H1 (cell line): Measurements from ENCODE around the gene ACSL4. TPM values are rescaled to one million over a fixed set of nuclear protein-coding genes. Genes with fewer than 3 reads are reported as not detected.
"Not testable (repeated sequence)": the region's sequence is repeated elsewhere in the genome, so short reads cannot be mapped to it uniquely, and the experiment has no call there.

Experiments used
- CTCF ChIA-PET: fragments of 300-600 bp; sonication (Branson Sonifier 250); formaldehyde crosslinking; loops from one replicate; lab custom pipeline; 2021; ENCODE audit not compliant: partially characterized antibody; lab: Charles Lee
- POLR2A ChIA-PET: fragments of 300-600 bp; sonication (Branson Sonifier 250); formaldehyde crosslinking; loops from one replicate; lab custom pipeline; 2021; ENCODE audit warnings: inconsistent platforms; ENCODE audit not compliant: partially characterized antibody; lab: Charles Lee
- DNase-seq, 2 experiments: peaks; one replicate each; pipeline versions ENCODE4 v3.0.0 to v3.0.0-alpha.2; 2010 to 2022; ENCODE audit warnings: low spot score in 2 of 2, low read depth in 1 of 2, mixed read lengths in 1 of 2
- FAIRE-seq: peaks from 2 replicates; lab custom pipeline; 2011; peaks lifted over from hg19 to GRCh38; lab: Jason Lieb, UNC
- H2AFZ ChIP-seq: 2 replicates; pipeline ENCODE4 v1.8.1; 2012; ENCODE audit warnings: low read length, inconsistent platforms
- H2AK5ac ChIP-seq: 2 replicates; pipeline ENCODE4 v1.6.1; 2013; ENCODE audit warnings: low read depth, low read length
- H2BK120ac ChIP-seq: replicated peaks from 2 replicates; pipeline ENCODE3; 2013; ENCODE audit warnings: low read depth, low read length, inconsistent platforms
- H2BK12ac ChIP-seq: 2 replicates; pipeline ENCODE4 v1.6.1; 2013; ENCODE audit warnings: low read depth, low read length
- H2BK15ac ChIP-seq: 2 replicates; pipeline ENCODE4 v1.6.1; 2013; ENCODE audit warnings: low read length
- H2BK20ac ChIP-seq: 2 replicates; pipeline ENCODE4 v1.6.1; 2013; ENCODE audit warnings: low read length
- H2BK5ac ChIP-seq: 2 replicates; pipeline ENCODE4 v1.6.1; 2013; ENCODE audit warnings: low read depth, low read length
- H3K14ac ChIP-seq: 2 replicates; pipeline ENCODE4 v1.6.1; 2013; ENCODE audit warnings: inconsistent platforms; ENCODE audit not compliant: insufficient read length
- H3K18ac ChIP-seq: 2 replicates; pipeline ENCODE4 v1.6.1; 2013; ENCODE audit warnings: low read length; ENCODE audit errors: extremely low read depth
- H3K23ac ChIP-seq: 2 replicates; pipeline ENCODE4 v1.6.1; 2013; ENCODE audit warnings: inconsistent platforms; ENCODE audit not compliant: insufficient read length
- H3K23me2 ChIP-seq: 2 replicates; pipeline ENCODE4 v1.6.1; 2013; ENCODE audit warnings: low read depth, low read length
- H3K27ac ChIP-seq: 2 replicates; pipeline ENCODE4 v1.6.1; 2011; ENCODE audit warnings: low read depth, low read length, inconsistent platforms
- H3K27me3 ChIP-seq, 4 experiments: replicated peaks in 1 of 4; 1 replicate in 1 of 4; 2 replicates in 3 of 4; pipeline versions ENCODE4 v1.6.1 to v1.8.1; 2011 to 2013; ENCODE audit warnings: low read length in 3 of 4, mild to moderate bottlenecking in 3 of 4, inconsistent platforms in 2 of 4, mixed read lengths in 2 of 4, moderate library complexity in 1 of 4; ENCODE audit not compliant: control insufficient read depth in 3 of 4, insufficient read depth in 3 of 4; ENCODE audit errors: extremely low read depth in 1 of 4
- H3K36me3 ChIP-seq, 4 experiments: 2 replicates each; pipeline versions ENCODE4 v1.6.1 to v1.8.1; 2011 to 2013; ENCODE audit warnings: mild to moderate bottlenecking in 4 of 4, low read length in 3 of 4, moderate library complexity in 2 of 4, control low read depth in 1 of 4, inconsistent platforms in 1 of 4; ENCODE audit not compliant: insufficient read depth in 4 of 4, control insufficient read depth in 2 of 4
- H3K4ac ChIP-seq: replicated peaks from 2 replicates; pipeline ENCODE3; 2013; ENCODE audit warnings: low read length, low read depth, mixed read lengths, inconsistent platforms; ENCODE audit not compliant: insufficient read length
- H3K4me1 ChIP-seq, 4 experiments: replicated peaks in 1 of 4; 1 replicate in 1 of 4; 2 replicates in 3 of 4; pipeline versions ENCODE4 v1.6.1 to v1.8.1; 2011 to 2013; ENCODE audit warnings: low read length in 3 of 4, inconsistent platforms in 2 of 4, mixed read lengths in 1 of 4; ENCODE audit not compliant: insufficient read depth in 4 of 4, control insufficient read depth in 3 of 4
- H3K4me2 ChIP-seq, 2 experiments: 2 replicates each; pipeline versions ENCODE4 v1.6.1 to v1.8.1; 2011 to 2013; ENCODE audit warnings: low read depth in 2 of 2, low read length in 2 of 2, control low read depth in 1 of 2, inconsistent platforms in 1 of 2, mild to moderate bottlenecking in 1 of 2; ENCODE audit not compliant: insufficient read depth in 1 of 2
- H3K4me3 ChIP-seq, 4 experiments: fragments of 200-600, 300-600 bp in 1 of 4; sonication (generic), shearing (Covaris generic), sonication (Bioruptor Twin) in 1 of 4; 2 replicates each; pipeline versions ENCODE4 v1.5.1 to v1.8.1; 2011 to 2016; ENCODE audit warnings: low read length in 4 of 4, low read depth in 3 of 4, control low read depth in 2 of 4, inconsistent platforms in 2 of 4, mild to moderate bottlenecking in 2 of 4, mixed read lengths in 1 of 4, moderate library complexity in 1 of 4; ENCODE audit not compliant: insufficient read depth in 2 of 4; ENCODE audit errors: extremely low read depth in 1 of 4
- H3K56ac ChIP-seq: replicated peaks from 2 replicates; pipeline ENCODE3; 2013; ENCODE audit warnings: low read depth, mild to moderate bottlenecking, mixed read lengths, low read length, inconsistent platforms; ENCODE audit not compliant: insufficient read length
- H3K79me1 ChIP-seq: 2 replicates; pipeline ENCODE4 v1.6.1; 2013; ENCODE audit warnings: low read depth, low read length, control low read depth
- H3K79me2 ChIP-seq, 2 experiments: 2 replicates each; pipeline versions ENCODE4 v1.6.1 to v1.8.1; 2012 to 2013; ENCODE audit warnings: low read length in 2 of 2, mild to moderate bottlenecking in 2 of 2, inconsistent platforms in 1 of 2; ENCODE audit not compliant: insufficient read depth in 2 of 2, control insufficient read depth in 1 of 2
- H3K9ac ChIP-seq, 4 experiments: replicated peaks in 1 of 4; 1 replicate in 1 of 4; 2 replicates in 3 of 4; pipeline versions ENCODE4 v1.6.1 to v1.8.1; 2011 to 2013; ENCODE audit warnings: low read depth in 3 of 4, low read length in 3 of 4, control low read depth in 2 of 4, mild to moderate bottlenecking in 2 of 4, moderate library complexity in 2 of 4, inconsistent platforms in 1 of 4; ENCODE audit errors: extremely low read depth in 1 of 4
- H3K9me3 ChIP-seq, 2 experiments: 2 replicates each; pipeline versions ENCODE4 v1.6.1 to v1.8.1; 2012 to 2013; ENCODE audit warnings: mild to moderate bottlenecking in 2 of 2, moderate library complexity in 2 of 2, control low read depth in 1 of 2, inconsistent platforms in 1 of 2, low read depth in 1 of 2, low read length in 1 of 2, mixed read lengths in 1 of 2; ENCODE audit not compliant: insufficient read depth in 2 of 2
- H4K20me1 ChIP-seq, 2 experiments: replicated peaks in 1 of 2; 2 replicates each; pipeline versions ENCODE3 to v1.8.1; 2011 to 2013; ENCODE audit warnings: inconsistent platforms in 2 of 2, low read length in 2 of 2, mild to moderate bottlenecking in 1 of 2; ENCODE audit not compliant: insufficient read depth in 2 of 2, control insufficient read depth in 1 of 2
- H4K5ac ChIP-seq: 2 replicates; pipeline ENCODE4 v1.6.1; 2013; ENCODE audit warnings: low read length, low read depth, mixed read lengths, inconsistent platforms; ENCODE audit not compliant: insufficient read length
- H4K8ac ChIP-seq: 2 replicates; pipeline ENCODE4 v1.8.0; 2013; ENCODE audit warnings: mild to moderate bottlenecking, moderate library complexity, low read length, inconsistent platforms; ENCODE audit not compliant: insufficient read depth; ENCODE audit errors: extremely low read depth
- H4K91ac ChIP-seq: replicated peaks from 2 replicates; pipeline ENCODE3; 2013; ENCODE audit warnings: low read length, mixed read lengths, inconsistent platforms; ENCODE audit not compliant: insufficient read length
- JUN ChIP-seq: IDR thresholded peaks from 2 replicates; pipeline ENCODE4 v1.6.1; 2011; ENCODE audit warnings: low read depth, mild to moderate bottlenecking, improper control_type of control experiment, low read length
- KDM5A ChIP-seq: fragments of 200-600 bp; IDR thresholded peaks from 2 replicates; pipeline ENCODE4 v1.7.1; 2012; ENCODE audit warnings: mild to moderate bottlenecking, low read length, inconsistent platforms, mixed read lengths
- RXRA ChIP-seq: IDR thresholded peaks from 2 replicates; pipeline ENCODE4 v1.6.1; 2011; ENCODE audit warnings: low read depth, mild to moderate bottlenecking, low read length, moderate library complexity; ENCODE audit not compliant: insufficient read depth
- SUZ12 ChIP-seq: fragments of 200-600 bp; sonication (generic); IDR thresholded peaks from 2 replicates; pipeline ENCODE4 v1.6.1; 2012; ENCODE audit warnings: mild to moderate bottlenecking, inconsistent platforms, low read length, moderate library complexity, mixed read lengths
- WGBS, 2 experiments: shearing (Covaris generic) in 1 of 2; methylation state at CpG; one replicate each; pipeline versions ENCODE4 v1.1.6 to v1.1.7; 2013 to 2015; ENCODE audit warnings: low lambda C conversion rate in 2 of 2, mixed read lengths in 2 of 2, inconsistent platforms in 1 of 2, low coverage in 1 of 2, missing lambda C conversion rate in 1 of 2; ENCODE audit not compliant: insufficient replicate concordance in 2 of 2, insufficient coverage in 1 of 2, insufficient read length in 1 of 2; ENCODE audit errors: extremely low coverage in 1 of 2, missing lambda C conversion rate in 1 of 2; 5-methylcytosine and 5-hydroxymethylcytosine counted together
- polyA plus RNA-seq, 7 experiments: library from polyadenylated mRNA; depleted of rRNA in 3 of 7; stranded (reverse) in 5 of 7; unstranded in 2 of 7; fragments of >200 nt in 5 of 7; fragments of 200-250 nt in 2 of 7; gene quantifications; 1 replicate in 5 of 7; 2 replicates in 1 of 7; 4 replicates in 1 of 7; pipeline versions ENCODE4 v1.2.1 to v1.2.3, GENCODE V29; 2011 to 2013; ENCODE audit warnings: missing spikeins in 2 of 7, mixed read lengths in 2 of 7
- total RNA-seq: library from RNA; stranded (reverse); fragmentation: NEBNext Ultra II Directional; extraction: Animal tissue kit (Norgen Biotek cat#: 25700); gene quantifications from 2 replicates; pipeline ENCODE4 v1.2.1, GENCODE V29; 2021

Gene ACSL4
- total and polyA plus RNA-seq, 2 of the 8 experiments (the other 6 are each of a cell fraction or from before 2014, with no cell fraction given): 11.3 to 47.0 TPM

DNA sequence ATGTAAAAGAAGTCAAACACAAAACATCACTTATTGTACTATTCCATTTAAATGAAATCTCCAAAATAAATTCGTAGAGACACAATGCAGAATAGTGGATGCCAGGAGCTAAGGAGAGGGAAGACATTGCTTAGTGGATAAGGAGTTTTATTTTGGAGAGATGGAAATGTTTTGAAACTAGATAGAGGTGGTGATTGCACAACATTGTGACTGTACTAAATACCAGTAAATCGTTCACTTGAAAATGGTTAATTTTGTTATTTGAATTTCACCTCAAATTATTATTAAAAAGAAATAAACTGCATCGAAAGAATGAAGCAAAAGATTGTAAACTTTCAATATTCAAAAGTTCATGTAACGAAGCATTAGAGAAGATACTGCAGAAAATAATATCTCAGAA lies 9.7 kb upstream of the ACSL4 start (continued):
- TF ChIP-seq JUN: no peak
- TF ChIP-seq RXRA: no peak
- TF ChIP-seq KDM5A: no peak
- TF ChIP-seq SUZ12: no peak

- DNase-seq, H3K79me1 ChIP-seq, H3K23me2 ChIP-seq, H2BK120ac ChIP-seq, H4K91ac ChIP-seq, H4K5ac ChIP-seq, H2AK5ac ChIP-seq, H4K20me1 ChIP-seq, H3K56ac ChIP-seq, H3K4me1 ChIP-seq, H4K8ac ChIP-seq, H2BK12ac ChIP-seq, H3K4ac ChIP-seq, POLR2A ChIA-PET, CTCF ChIA-PET, H3K23ac ChIP-seq, H3K14ac ChIP-seq, H3K18ac ChIP-seq, H3K4me3 ChIP-seq, H3K27me3 ChIP-seq, H2BK20ac ChIP-seq, H3K36me3 ChIP-seq, H3K27ac ChIP-seq, H2BK15ac ChIP-seq, H2BK5ac ChIP-seq, FAIRE-seq, H3K9ac ChIP-seq, H2AFZ ChIP-seq, H3K79me2 ChIP-seq, H3K4me2 ChIP-seq, H3K9me3 ChIP-seq: not testable (repeated sequence)
- 78% methylated on average over 11 of the region's 11 CpGs; no CpG with 5 or more reads in 1 of the 2 experiments for WGBS, 2 experiments
These were observed 7.8 kb upstream of the ACSL4 start for GRCh38 chrX:109740896-109741295.
